ENCODE results near the gene ART3.

Gene ART3

DNA sequence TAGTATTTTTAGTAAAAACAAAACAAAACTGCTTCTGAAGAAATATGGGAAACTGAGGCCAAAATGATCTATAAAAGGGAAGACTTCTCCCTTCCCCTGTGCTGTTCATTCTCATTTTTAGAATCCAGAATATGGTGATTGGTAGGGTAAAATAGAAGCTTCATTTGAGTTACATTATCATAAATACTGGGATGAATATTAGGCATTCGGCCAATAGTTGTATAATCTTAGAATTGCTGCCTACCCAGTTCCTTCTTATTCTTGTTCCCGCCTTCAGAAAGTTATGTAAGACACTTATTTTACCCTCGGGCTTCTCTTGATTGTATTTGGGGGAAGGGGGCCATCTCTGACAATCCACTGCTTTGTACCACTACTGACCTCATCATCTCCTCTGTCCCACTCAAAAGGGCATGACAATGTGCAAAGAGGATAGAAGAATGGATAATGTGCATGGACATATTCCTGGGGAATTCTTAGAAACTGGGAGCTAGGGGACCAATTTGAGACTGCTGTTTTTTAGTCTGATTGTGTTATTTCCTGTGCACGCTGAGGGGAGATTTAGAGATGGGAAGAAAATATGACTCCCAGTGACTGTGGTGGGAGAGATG is 588 bp downstream of the ART3 start:
- H3K36me3 ChIP-seq (ENCODE audit: control insufficient read depth, insufficient read depth, low read length, severe bottlenecking), result no peaks in the 10 kb centered on the region

DNA sequence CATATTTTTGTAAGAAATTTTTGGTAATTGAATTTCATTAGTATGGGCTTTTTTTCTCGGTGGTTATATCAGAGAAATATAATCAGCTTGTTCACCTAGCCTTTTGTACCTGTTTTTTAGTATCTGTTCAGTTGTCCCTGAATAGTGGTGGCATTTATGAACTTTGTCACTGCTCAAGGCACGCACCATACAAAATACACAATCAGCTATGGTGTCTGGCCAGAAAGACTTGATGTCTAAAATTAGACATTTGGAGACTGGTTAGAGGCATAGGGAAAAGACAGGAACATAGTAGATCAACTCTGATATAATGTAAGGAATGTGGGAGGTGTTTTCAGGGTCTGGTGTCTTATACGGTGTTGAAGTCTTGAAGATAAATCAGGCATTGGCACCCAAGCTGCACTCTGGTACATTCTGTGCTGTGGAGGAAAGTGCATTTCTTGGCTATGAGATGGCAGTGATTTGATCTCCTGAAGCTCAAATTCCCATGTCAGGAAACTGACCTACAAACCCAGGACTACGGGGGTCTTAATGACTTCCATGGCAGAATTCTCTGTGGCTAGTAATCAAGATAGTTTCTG is 3.6 kb downstream of the ART3 start:
- H3K27me3 ChIP-seq (replicated peaks; ENCODE audit: control insufficient read depth, insufficient read depth, low read length), result no peaks in the 10 kb centered on the region
- H3K9me3 ChIP-seq (ENCODE audit: control insufficient read depth, low read length), result no peaks in the 10 kb centered on the region
- no peak overlapping the region for H3K4me3 ChIP-seq (ENCODE audit: low read length)
- H3K9ac ChIP-seq (ENCODE audit: low read length), result no peak overlapping the region
- DNase-seq (ENCODE audit: low read depth), result peak; percentile 38
- H3K4me1 ChIP-seq (ENCODE audit: control insufficient read depth, insufficient read depth, low read length), result peaks cover 12% of the 10 kb centered on the region
- H3K36me3 ChIP-seq (ENCODE audit: control insufficient read depth, insufficient read depth, low read length, severe bottlenecking), result no peaks in the 10 kb centered on the region

More for the DNA sequence above, 588 bp downstream of the ART3 start:
- no peak overlapping the region for H3K9ac ChIP-seq (ENCODE audit: low read length)
- H3K9me3 ChIP-seq (ENCODE audit: control insufficient read depth, low read length), result no peaks in the 10 kb centered on the region
- peaks cover 12% of the 10 kb centered on the region for H3K4me1 ChIP-seq (ENCODE audit: control insufficient read depth, insufficient read depth, low read length)
- no peaks in the 10 kb centered on the region for H3K27me3 ChIP-seq (replicated peaks; ENCODE audit: control insufficient read depth, insufficient read depth, low read length)
- DNase-seq (ENCODE audit: low read depth), result no peak
- no peak overlapping the region for H3K4me3 ChIP-seq (ENCODE audit: low read length)

DNA sequence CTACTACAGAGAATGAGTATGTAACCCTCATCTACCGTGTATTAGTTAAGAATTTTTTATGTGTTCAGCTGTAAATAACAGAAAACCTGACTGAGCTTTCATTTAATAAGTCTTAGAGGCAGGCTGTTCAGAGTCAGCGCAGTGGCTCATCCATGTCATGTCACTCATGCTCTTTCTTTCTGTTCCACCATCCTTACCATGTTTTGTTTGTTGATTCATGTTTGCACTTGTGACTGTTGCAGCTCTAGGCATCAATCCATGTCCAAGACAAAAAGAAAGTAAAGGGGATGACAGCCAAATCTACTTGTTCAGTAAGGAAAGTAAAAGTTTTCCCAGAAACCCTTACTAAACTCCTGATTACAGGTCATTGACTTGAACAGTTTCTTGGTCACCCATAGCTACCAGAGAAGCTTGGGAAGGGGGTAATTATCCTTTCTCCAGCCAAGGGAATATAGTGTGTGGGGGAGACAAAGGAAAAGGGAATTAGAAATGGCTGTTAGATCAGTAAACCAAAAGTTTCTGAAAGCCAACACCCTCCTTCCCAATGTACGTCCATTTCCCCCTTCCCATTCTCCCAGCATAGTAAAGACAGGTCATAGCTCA is 9.0 kb downstream of the ART3 start:
- H3K9me3 ChIP-seq (ENCODE audit: control insufficient read depth, low read length), result no peaks in the 10 kb centered on the region
- H3K27me3 ChIP-seq (replicated peaks; ENCODE audit: control insufficient read depth, insufficient read depth, low read length), result no peaks in the 10 kb centered on the region
- H3K4me3 ChIP-seq (ENCODE audit: low read length), result no peak overlapping the region
- DNase-seq (ENCODE audit: low read depth), result no peak
- no peaks in the 10 kb centered on the region for H3K36me3 ChIP-seq (ENCODE audit: control insufficient read depth, insufficient read depth, low read length, severe bottlenecking)
- H3K9ac ChIP-seq (ENCODE audit: low read length), result no peak overlapping the region
- peaks cover 5% of the 10 kb centered on the region for H3K4me1 ChIP-seq (ENCODE audit: control insufficient read depth, insufficient read depth, low read length)

DNA sequence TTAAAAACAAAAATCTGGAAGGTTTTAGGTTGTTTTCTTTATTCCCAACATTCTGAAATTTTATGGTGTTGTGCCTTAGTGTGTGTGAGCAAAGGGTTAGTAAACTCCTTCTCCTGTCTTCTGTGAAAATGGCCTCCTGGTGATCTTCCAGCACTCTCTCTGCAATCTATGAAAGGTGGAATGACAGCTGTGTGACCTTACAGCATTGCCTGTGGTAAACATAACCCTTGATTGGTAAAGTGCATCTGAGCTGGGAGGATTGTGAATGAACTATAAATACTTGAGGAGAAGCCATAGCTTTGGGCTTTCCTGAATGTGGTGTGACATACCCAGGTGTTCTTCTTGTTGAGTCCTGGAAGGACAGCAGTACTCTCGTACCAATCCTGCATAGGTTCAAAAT is 10.0 kb downstream of the ART3 start:
- no peaks in the 10 kb centered on the region for H3K27me3 ChIP-seq (replicated peaks; ENCODE audit: control insufficient read depth, insufficient read depth, low read length)
- no peak overlapping the region for H3K4me3 ChIP-seq (ENCODE audit: low read length)
- H3K9ac ChIP-seq (ENCODE audit: low read length), result no peak overlapping the region
- no peak for DNase-seq (ENCODE audit: low read depth)
- H3K36me3 ChIP-seq (ENCODE audit: control insufficient read depth, insufficient read depth, low read length, severe bottlenecking), result no peaks in the 10 kb centered on the region
- no peaks in the 10 kb centered on the region for H3K9me3 ChIP-seq (ENCODE audit: control insufficient read depth, low read length)
- H3K4me1 ChIP-seq (ENCODE audit: control insufficient read depth, insufficient read depth, low read length), result peaks cover 4% of the 10 kb centered on the region

DNA sequence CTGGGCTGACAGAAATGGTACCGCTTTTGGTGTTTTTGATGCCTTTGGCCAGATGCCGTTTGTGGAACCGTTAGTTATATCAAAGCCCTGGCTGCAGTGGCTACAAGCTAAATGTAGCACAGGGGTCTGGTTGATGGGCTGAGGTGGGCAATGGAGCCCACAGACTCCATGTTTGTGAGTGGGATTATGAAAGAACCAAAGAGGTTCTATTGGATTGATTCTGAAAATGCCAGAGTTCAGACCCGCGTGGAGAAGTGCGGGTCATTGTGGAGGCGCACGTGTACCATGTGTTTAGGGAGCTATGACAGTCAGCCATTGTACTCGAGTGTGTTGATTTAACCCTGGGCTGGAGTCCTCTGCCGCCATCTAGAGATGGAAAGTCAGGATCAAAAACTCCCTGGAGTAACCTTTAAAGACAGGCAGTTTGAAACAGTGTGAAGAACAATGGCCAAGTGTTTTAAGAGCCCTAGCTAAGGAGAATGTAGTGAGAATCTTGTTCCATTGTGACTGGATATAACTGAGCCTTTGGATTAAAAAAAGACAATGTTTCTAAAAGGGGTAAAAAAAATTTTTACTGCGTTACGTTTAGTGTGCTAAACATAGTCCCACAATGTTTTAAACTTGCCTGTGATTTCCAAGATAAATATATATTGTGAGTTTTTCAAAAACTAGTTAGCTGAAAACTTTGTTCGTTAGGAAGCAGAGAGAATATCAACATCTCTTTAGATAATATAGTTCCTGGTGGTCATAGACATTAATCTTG is 12.7 kb downstream of the ART3 start:
- peak; percentile 69 for DNase-seq (ENCODE audit: low read depth)
- H3K4me3 ChIP-seq (ENCODE audit: low read length), result peak overlapping the region; percentile 53
- no peak overlapping the region for H3K9ac ChIP-seq (ENCODE audit: low read length)
- peaks cover 10% of the 10 kb centered on the region for H3K4me1 ChIP-seq (ENCODE audit: control insufficient read depth, insufficient read depth, low read length)
- no peaks in the 10 kb centered on the region for H3K36me3 ChIP-seq (ENCODE audit: control insufficient read depth, insufficient read depth, low read length, severe bottlenecking)
- no peaks in the 10 kb centered on the region for H3K9me3 ChIP-seq (ENCODE audit: control insufficient read depth, low read length)
- H3K27me3 ChIP-seq (replicated peaks; ENCODE audit: control insufficient read depth, insufficient read depth, low read length), result no peaks in the 10 kb centered on the region

DNA sequence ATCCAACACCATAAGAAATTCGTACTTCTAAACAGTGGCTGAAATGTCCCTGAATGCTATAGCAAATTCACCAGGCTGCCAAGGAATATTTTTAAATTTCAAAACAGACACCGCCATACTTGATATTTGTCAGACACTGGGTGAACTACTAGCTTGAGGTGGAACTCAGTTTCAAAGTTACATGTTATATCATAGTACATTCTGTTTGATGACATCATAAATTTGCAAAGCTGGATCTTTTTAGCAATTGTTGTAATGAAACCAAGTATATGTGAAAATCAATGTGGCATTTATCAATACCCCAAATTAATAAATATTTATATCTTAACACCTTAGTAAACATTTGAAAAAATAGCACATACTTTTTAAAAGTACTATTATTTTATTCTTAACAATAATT is 14.2 kb downstream of the ART3 start:
- H3K4me3 ChIP-seq (ENCODE audit: low read length), result no peak overlapping the region

DNA sequence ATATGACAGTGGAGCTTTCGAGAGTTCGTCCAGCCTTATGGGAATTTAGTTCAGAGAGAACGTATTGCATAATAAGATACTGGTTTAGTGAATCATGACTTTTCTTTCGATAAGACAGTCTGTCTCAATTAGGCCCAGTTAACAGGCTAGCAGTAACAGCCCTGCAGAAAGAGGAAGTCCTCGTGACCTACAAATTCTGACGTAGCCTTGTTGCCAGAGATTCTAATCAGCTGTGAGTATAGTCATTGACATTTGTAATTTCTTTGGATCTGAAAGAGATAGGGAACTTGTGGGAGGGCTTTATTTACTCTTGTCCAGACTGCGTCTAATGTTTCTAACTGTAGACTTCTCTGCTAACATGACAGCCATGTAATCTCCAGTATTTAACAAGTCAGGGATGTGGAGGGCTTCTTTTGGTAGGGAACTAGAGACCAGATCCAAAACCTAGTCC is 15.8 kb downstream of the ART3 start:
- H3K9ac ChIP-seq (ENCODE audit: low read length), result no peak overlapping the region
- no peaks in the 10 kb centered on the region for H3K27me3 ChIP-seq (replicated peaks; ENCODE audit: control insufficient read depth, insufficient read depth, low read length)
- peak overlapping the region; percentile 29 for H3K4me3 ChIP-seq (ENCODE audit: low read length)
- no peaks in the 10 kb centered on the region for H3K9me3 ChIP-seq (ENCODE audit: control insufficient read depth, low read length)
- peaks cover 10% of the 10 kb centered on the region for H3K4me1 ChIP-seq (ENCODE audit: control insufficient read depth, insufficient read depth, low read length)
- no peaks in the 10 kb centered on the region for H3K36me3 ChIP-seq (ENCODE audit: control insufficient read depth, insufficient read depth, low read length, severe bottlenecking)
- peak; percentile 75 for DNase-seq (ENCODE audit: low read depth)

More for the DNA sequence above, 14.2 kb downstream of the ART3 start:
- H3K27me3 ChIP-seq (replicated peaks; ENCODE audit: control insufficient read depth, insufficient read depth, low read length), result no peaks in the 10 kb centered on the region
- H3K9ac ChIP-seq (ENCODE audit: low read length), result no peak overlapping the region
- no peaks in the 10 kb centered on the region for H3K36me3 ChIP-seq (ENCODE audit: control insufficient read depth, insufficient read depth, low read length, severe bottlenecking)
- DNase-seq (ENCODE audit: low read depth), result no peak
- peaks cover 10% of the 10 kb centered on the region for H3K4me1 ChIP-seq (ENCODE audit: control insufficient read depth, insufficient read depth, low read length)
- H3K9me3 ChIP-seq (ENCODE audit: control insufficient read depth, low read length), result no peaks in the 10 kb centered on the region

DNA sequence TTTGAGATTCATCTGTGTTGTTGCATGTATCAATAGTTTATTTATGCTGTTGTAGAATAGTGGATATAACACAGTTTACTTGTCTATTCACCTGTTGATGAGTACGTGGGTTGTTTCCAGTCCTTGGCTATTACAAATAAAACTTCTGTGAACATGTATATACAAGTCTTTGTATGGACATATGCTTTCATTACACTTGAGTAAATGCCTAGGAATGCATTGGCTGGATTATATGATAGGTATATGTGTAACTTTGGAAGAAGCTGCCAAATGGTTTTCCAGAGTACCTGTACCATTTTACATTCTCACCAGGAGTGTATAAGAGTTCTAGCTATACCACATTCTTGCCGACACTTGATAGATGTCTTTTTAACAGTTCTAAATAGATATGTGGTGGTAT is 16.5 kb downstream of the ART3 start:
- H3K4me1 ChIP-seq (ENCODE audit: control insufficient read depth, insufficient read depth, low read length), result peaks cover 10% of the 10 kb centered on the region
- H3K4me3 ChIP-seq (ENCODE audit: low read length), result no peak overlapping the region
- H3K9me3 ChIP-seq (ENCODE audit: control insufficient read depth, low read length), result no peaks in the 10 kb centered on the region
- H3K9ac ChIP-seq (ENCODE audit: low read length), result no peak overlapping the region
- DNase-seq (ENCODE audit: low read depth), result no peak
- H3K36me3 ChIP-seq (ENCODE audit: control insufficient read depth, insufficient read depth, low read length, severe bottlenecking), result no peaks in the 10 kb centered on the region
- H3K27me3 ChIP-seq (replicated peaks; ENCODE audit: control insufficient read depth, insufficient read depth, low read length), result no peaks in the 10 kb centered on the region

DNA sequence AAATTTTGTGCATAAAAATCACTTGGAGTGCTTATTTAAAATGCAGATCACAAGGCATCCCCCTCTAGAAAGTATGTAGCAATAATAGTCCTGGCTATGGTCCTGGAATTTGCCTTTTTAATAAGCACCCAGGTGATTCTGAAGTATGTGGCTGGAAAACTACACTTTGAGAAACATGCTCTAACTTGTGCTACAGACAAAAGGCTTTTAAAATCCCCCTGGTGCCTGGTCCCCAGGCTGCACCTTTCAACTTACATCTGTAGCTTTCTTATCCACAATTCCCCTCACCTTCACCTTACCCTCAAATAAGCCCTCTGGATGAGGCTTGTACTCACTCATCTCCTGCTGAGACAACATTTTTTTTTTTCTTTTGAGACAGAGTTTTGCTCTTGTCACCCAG is 21.1 kb downstream of the ART3 start:
- no peaks in the 10 kb centered on the region for H3K36me3 ChIP-seq (ENCODE audit: control insufficient read depth, insufficient read depth, low read length, severe bottlenecking)
- H3K27me3 ChIP-seq (replicated peaks; ENCODE audit: control insufficient read depth, insufficient read depth, low read length), result peaks cover 4% of the 10 kb centered on the region
- H3K4me3 ChIP-seq (ENCODE audit: low read length), result no peak overlapping the region
- H3K4me1 ChIP-seq (ENCODE audit: control insufficient read depth, insufficient read depth, low read length), result peaks cover 3% of the 10 kb centered on the region
- DNase-seq (ENCODE audit: low read depth), result no peak
- H3K9ac ChIP-seq (ENCODE audit: low read length), result no peak overlapping the region
- no peaks in the 10 kb centered on the region for H3K9me3 ChIP-seq (ENCODE audit: control insufficient read depth, low read length)

DNA sequence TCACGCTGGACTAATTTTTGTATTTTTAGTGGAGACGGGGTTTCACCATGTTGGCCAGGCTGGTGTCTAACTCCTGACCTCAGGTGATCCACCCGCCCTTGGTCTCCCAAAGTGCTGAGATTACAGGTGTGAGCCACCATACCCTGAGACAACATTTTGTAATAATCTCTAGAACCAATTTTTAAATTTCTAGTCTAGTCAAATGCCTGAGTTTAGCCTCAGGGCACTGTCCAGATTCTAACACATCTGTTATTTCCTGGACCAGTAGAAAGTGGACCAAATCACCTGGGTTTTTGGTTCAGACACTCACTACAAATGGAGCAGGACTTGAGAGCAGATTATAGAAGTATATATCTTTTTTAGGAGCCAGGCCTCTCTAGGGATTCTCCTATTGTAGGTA is 21.6 kb downstream of the ART3 start:
- H3K9me3 ChIP-seq (ENCODE audit: control insufficient read depth, low read length), result no peaks in the 10 kb centered on the region
- no peaks in the 10 kb centered on the region for H3K4me1 ChIP-seq (ENCODE audit: control insufficient read depth, insufficient read depth, low read length)
- DNase-seq (ENCODE audit: low read depth), result no peak
- no peak overlapping the region for H3K9ac ChIP-seq (ENCODE audit: low read length)
- H3K4me3 ChIP-seq (ENCODE audit: low read length), result no peak overlapping the region
- H3K36me3 ChIP-seq (ENCODE audit: control insufficient read depth, insufficient read depth, low read length, severe bottlenecking), result no peaks in the 10 kb centered on the region
- H3K27me3 ChIP-seq (replicated peaks; ENCODE audit: control insufficient read depth, insufficient read depth, low read length), result peaks cover 4% of the 10 kb centered on the region

DNA sequence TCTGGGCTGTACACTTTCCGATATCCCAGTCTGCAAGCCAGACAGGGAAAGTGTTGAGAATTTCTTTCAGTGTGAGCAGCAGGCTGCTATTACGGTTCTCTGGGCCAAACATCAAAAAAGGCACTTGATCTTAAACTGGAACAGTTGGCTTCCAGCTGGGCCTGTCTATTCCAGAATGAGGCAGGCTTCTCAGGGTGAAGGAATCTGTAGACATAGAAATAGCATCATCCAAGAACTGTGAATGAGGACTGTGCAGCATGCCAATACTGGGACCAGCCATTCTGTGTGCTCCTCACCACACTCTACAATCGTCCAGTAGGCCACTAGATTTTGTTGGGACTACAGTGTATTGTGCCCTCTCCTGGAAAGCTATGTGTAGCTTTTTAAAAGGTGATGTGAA is 31.1 kb downstream of the ART3 start:
- no peaks in the 10 kb centered on the region for H3K36me3 ChIP-seq (ENCODE audit: control insufficient read depth, insufficient read depth, low read length, severe bottlenecking)
- H3K4me1 ChIP-seq (ENCODE audit: control insufficient read depth, insufficient read depth, low read length), result no peaks in the 10 kb centered on the region
- peaks cover 4% of the 10 kb centered on the region for H3K27me3 ChIP-seq (replicated peaks; ENCODE audit: control insufficient read depth, insufficient read depth, low read length)
- H3K9me3 ChIP-seq (ENCODE audit: control insufficient read depth, low read length), result no peaks in the 10 kb centered on the region
- no peak overlapping the region for H3K4me3 ChIP-seq (ENCODE audit: low read length)
- DNase-seq (ENCODE audit: low read depth), result no peak
- H3K9ac ChIP-seq (ENCODE audit: low read length), result no peak overlapping the region
